Superior temporal gyrus (tissue), 1 donor: Measurements from ENCODE around the gene MDH1.

ENCODE experiments used
- DNase-seq: peaks from one replicate; pipeline ENCODE4 v3.0.0-alpha.2; 2016; ENCODE audit errors: extremely low spot score

The MDH1 gene

GRCh38 chr2:63632382-63632781, 43.6 kb downstream of the MDH1 start:
- no peak for DNase-seq

GRCh38 chr2:63639344-63639743, 50.6 kb downstream of the MDH1 start:
- DNase-seq: no peak

GRCh38 chr2:63642946-63643345, 54.2 kb downstream of the MDH1 start:
- no peak for DNase-seq

GRCh38 chr2:63643486-63643885, 54.7 kb downstream of the MDH1 start:
- DNase-seq: no peak

GRCh38 chr2:63648632-63649031, 59.9 kb downstream of the MDH1 start:
- no peak for DNase-seq

- no peak for DNase-seq
Observed at GRCh38 chr2:63649829-63650228, 61.1 kb downstream of the MDH1 start.

- DNase-seq: peak; percentile 25
Observed at GRCh38 chr2:63650756-63651155, 62.0 kb downstream of the MDH1 start.

GRCh38 chr2:63651356-63651755, 62.6 kb downstream of the MDH1 start:
- DNase-seq: peak; percentile 37

GRCh38 chr2:63651861-63652651, 63.3 kb downstream of the MDH1 start:
- peak; percentile 50 for DNase-seq

GRCh38 chr2:63652652-63652985, 63.9 kb downstream of the MDH1 start:
- DNase-seq: no peak

- DNase-seq: no peak
Observed at GRCh38 chr2:63654959-63655358, 66.2 kb downstream of the MDH1 start.
